Measurements from ENCODE around the gene PLA2G2D. TPM values are rescaled to one million over a fixed set of nuclear protein-coding genes. Genes with fewer than 3 reads are reported as not detected.

PLA2G2D gene
- polyA plus RNA-seq, 3 donors = 0.08 TPM; not detected in 1

GRCh38 chr1:20138346-20138745 is 19.0 kb upstream of the PLA2G2D start:
- no peak for DNase-seq
- peaks cover 10 to 30% (median 15%) of the 10 kb centered on the region in 3 donors for H3K27me3 Mint-ChIP-seq (ENCODE audit: low read depth in 3 of 3)
- H3K4me1 ChIP-seq (ENCODE audit: control insufficient read depth in 1 of 2, insufficient read depth in 2 of 2, low read length in 2 of 2) = no peaks in the 10 kb centered on the region
- H3K79me2 ChIP-seq (ENCODE audit: insufficient read depth, low read length) = no peaks in the 10 kb centered on the region
- no peaks in the 10 kb centered on the region for H3K36me3 Mint-ChIP-seq
- no peak overlapping the region for H2AFZ ChIP-seq (ENCODE audit: insufficient read depth, low read depth, low read length, poor library complexity, severe bottlenecking)
- H3K4me1 Mint-ChIP-seq = no peaks in the 10 kb centered on the region
- peaks cover 0 to 3% (median 0%) of the 10 kb centered on the region in 7 donors for H3K9me3 Mint-ChIP-seq
- H3K27me3 ChIP-seq (ENCODE audit: control insufficient read depth in 2 of 2, insufficient read depth in 2 of 2, low read length in 2 of 2) = no peaks in the 10 kb centered on the region
- no peak overlapping the region for H3K27ac ChIP-seq (ENCODE audit: low read depth in 1 of 2, low read length in 2 of 2)
- no peak overlapping the region for H3K4me3 Mint-ChIP-seq
- no peaks in the 10 kb centered on the region for H4K20me1 ChIP-seq (ENCODE audit: insufficient read depth, low read length)
- no peak overlapping the region for H3K9ac ChIP-seq (ENCODE audit: insufficient read depth, low read length, poor library complexity, severe bottlenecking)
- TF ChIP-seq CTCF (IDR thresholded peaks at IDR 0.05) = no peak
- no peaks in the 10 kb centered on the region for H3K36me3 ChIP-seq (replicated peaks in 1 of 2; ENCODE audit: control insufficient read depth in 1 of 2, insufficient read depth in 2 of 2, low read length in 2 of 2)
- H3K9me3 ChIP-seq (replicated peaks in 1 of 2; ENCODE audit: control insufficient read depth in 1 of 2, insufficient read depth in 1 of 2, low read length in 2 of 2) = no peaks in the 10 kb centered on the region
- intact Hi-C loops (cut with micrococcal nuclease) = no loop called here
- no peak overlapping the region for H3K4me3 ChIP-seq (replicated peaks in 1 of 3; ENCODE audit: low read depth in 2 of 3, low read length in 3 of 3)
- H3K4me2 ChIP-seq (replicated peaks; ENCODE audit: extremely low read depth, low read length, poor library complexity, severe bottlenecking) = no peak overlapping the region
- WGBS (ENCODE audit: insufficient coverage) = 100% methylated on average over 5 of the region's 6 CpGs
- H3K27ac Mint-ChIP-seq = no peak overlapping the region

GRCh38 chr1:20137604-20138003 is 18.3 kb upstream of the PLA2G2D start:
- Histone ChIP-seq H3K4me3 (replicated peaks in 1 of 3; ENCODE audit: low read depth in 2 of 3, low read length in 3 of 3) (no peak overlapping the region), H3K4me1 (ENCODE audit: control insufficient read depth in 1 of 2, insufficient read depth in 2 of 2, low read length in 2 of 2) (no peaks in the 10 kb centered on the region), H3K9ac (ENCODE audit: insufficient read depth, low read length, poor library complexity, severe bottlenecking) (no peak overlapping the region), H3K27me3 (ENCODE audit: control insufficient read depth in 2 of 2, insufficient read depth in 2 of 2, low read length in 2 of 2) (peaks cover 0 to under 1% of the 10 kb centered on the region in 2 donors), H3K36me3 (replicated peaks in 1 of 2; ENCODE audit: control insufficient read depth in 1 of 2, insufficient read depth in 2 of 2, low read length in 2 of 2) (no peaks in the 10 kb centered on the region), H3K27ac (ENCODE audit: low read depth in 1 of 2, low read length in 2 of 2) (no peak overlapping the region), H3K9me3 (replicated peaks in 1 of 2; ENCODE audit: control insufficient read depth in 1 of 2, insufficient read depth in 1 of 2, low read length in 2 of 2) (no peaks in the 10 kb centered on the region), H3K79me2 (ENCODE audit: insufficient read depth, low read length) (no peaks in the 10 kb centered on the region), H4K20me1 (ENCODE audit: insufficient read depth, low read length) (no peaks in the 10 kb centered on the region), H3K4me2 (replicated peaks; ENCODE audit: extremely low read depth, low read length, poor library complexity, severe bottlenecking) (no peak overlapping the region), H2AFZ (ENCODE audit: insufficient read depth, low read depth, low read length, poor library complexity, severe bottlenecking) (no peak overlapping the region)
- peaks cover 10 to 31% (median 18%) of the 10 kb centered on the region in 3 donors for H3K27me3 Mint-ChIP-seq (ENCODE audit: low read depth in 3 of 3)
- intact Hi-C loops (cut with micrococcal nuclease) = no loop called here
- H3K9me3 Mint-ChIP-seq = peaks cover 0 to 6% (median 1%) of the 10 kb centered on the region in 7 donors
- DNase-seq = no peak
- no CpG with 5 or more reads among the region's 1 CpG for WGBS (ENCODE audit: insufficient coverage)
- no peak overlapping the region for H3K27ac Mint-ChIP-seq
- no peaks in the 10 kb centered on the region for H3K4me1 Mint-ChIP-seq
- no peak overlapping the region for H3K4me3 Mint-ChIP-seq
- no peaks in the 10 kb centered on the region for H3K36me3 Mint-ChIP-seq
- TF ChIP-seq CTCF (IDR thresholded peaks at IDR 0.05) = no peak

All from CD14-positive monocyte (primary cell).